Activated CD4-positive, CD25-positive, alpha-beta regulatory T cell treated with anti-CD3 and anti-CD28 coated beads, Interleukin-2, amount 50 U/mL, for 16 hours (primary cell): ENCODE results near the gene CADM1.

Source experiments
- DNase-seq: peaks from one replicate; pipeline ENCODE4 v3.0.0-alpha.2; 2020; ENCODE audit warnings: low read depth, low spot score

The CADM1 gene

DNA sequence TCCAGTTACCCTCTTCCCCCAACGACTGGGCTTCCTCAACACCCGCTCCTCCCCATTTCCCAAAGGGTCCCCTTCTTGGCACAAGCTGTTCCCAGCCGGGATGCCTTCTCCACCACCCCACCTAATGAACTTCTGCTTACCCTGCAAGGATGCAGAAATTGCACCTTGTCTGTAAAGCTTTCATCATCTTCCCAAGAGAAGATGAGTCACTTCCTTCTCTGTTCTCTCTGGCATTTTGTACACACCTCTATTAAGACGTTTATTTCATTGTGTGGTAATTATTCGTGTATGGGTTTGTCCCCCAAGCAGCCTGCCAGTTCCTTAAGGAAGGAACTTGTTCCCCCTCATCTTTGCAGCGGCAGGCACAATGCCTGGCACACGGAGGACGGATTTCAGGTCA, 351.1 kb downstream of the CADM1 start:
- DNase-seq = no peak

DNA sequence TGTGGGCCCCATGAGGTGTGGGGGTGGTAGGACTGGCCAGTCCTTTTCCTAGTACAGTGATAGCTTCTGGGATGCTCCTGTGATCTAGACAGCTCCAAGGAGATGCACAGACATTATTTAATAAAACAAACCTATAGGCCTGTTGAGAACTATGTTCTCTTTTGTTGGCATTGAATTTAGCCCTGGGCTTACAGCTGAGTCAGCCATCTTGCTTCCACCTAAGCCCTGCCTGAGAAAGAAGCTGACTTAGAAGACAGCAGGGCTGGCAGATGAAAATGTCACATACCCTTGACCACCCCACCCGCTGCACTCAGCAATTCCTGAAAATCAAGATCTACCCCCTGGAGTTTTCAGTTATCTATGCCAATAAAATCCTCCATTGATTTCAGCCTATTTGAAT, 353.2 kb downstream of the CADM1 start:
- no peak for DNase-seq

DNA sequence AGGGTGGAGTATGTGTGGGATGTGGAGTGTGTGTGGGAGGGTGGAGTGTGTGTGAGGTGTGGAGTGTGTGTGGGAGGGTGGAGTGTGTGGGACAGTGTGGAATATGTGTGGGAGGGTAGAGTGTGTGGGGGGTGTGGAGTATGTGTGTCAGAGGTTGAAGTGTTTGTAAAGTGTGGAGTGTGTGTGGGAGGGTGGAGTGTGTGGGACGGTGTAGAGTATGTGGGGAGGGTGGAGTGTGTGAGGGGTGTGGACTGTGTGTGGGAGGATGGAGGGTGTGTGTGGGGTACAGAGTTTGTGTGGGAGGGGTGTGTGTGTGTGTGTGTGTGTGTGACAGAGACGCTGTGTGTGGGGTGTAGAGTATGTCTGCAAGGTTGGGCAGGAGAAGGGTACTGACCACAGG, 355.5 kb downstream of the CADM1 start:
- DNase-seq = no peak

DNA sequence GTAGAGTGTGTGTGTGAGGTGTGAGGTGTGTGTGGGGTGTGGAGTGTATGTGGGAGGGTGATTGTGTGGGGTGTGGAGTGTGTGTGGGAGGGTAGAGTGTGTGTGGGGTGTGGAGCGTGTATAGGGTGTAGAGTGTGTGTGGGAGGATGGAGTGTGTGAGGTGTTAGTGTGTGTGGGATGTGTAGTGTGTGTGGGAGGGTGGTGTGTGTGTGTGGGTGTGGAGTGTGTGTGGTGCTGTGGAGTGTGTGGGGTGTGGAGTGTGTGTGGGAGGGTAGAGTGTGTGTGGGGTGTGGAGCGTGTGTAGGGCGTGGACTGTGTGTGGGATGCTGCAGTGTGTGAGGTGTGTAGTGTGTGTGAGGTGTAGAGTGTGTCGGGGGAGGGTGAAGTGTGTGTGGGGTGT, 356.1 kb downstream of the CADM1 start:
- no peak for DNase-seq

DNA sequence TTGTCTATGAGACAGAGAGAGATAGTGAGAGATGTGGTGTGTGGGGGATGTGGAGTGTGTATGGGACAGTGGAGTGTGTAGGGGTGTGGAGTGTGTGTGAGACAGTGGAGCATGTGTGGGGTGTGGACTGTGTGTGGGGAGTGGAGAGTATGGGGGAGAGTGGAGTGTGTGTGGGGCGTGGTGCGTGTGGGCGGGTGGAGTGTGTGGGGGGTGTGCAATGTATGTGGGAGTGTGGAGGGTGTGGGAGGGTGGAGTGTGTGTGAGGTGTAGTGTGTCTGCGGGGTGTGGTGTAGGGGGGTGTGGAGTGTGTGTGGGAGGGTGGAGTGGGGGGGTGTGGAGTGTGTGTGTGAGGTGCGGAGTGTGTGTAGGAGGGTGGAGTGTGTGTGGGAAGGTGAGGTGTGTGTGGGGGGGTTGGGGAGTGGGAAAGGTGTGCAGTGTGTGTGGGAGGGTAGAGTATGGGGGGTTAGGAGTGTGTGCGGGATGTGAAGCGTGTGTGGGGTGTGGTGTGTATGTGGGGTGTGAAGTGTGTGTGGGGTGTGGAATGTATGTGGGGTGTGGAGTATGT, 356.9 kb downstream of the CADM1 start:
- no peak for DNase-seq

DNA sequence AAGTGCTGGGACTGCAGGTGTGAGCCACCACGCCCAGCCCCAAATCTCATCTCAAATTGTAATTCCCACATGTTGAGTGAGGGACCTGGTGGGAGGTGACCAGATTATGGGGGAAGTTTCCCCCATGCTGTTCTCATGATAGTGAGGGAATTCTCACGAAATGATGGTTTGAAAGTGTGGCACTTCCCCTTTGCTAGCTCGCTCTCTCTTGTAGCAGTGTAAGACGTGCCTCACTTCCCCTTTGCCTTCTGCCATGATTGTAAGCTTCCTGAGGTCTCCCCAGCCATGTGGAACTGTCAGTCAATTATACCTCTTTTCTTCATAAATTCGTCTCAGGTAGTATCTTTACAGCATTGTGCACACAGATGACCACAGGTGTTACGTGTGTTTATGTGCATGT, 357.8 kb downstream of the CADM1 start:
- no peak for DNase-seq

DNA sequence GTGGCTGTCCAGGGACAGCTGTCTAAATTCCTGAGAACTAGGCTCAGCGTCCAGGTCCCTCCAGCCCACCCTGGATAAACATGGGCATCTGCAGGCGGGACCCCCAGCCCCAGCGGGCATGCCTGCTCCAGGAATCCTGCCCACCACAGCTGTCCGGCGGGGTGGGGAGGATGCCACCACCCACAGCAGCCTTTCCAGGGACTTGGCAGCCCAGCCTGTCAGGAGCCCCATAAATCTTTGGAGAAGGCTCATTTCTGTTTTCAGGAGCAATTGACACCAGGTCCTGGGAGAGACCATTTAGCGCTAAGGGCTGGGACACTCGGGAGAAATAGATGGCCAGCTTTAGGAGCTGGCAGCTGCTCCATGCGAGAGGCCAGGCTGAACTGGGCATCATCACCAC, 358.9 kb downstream of the CADM1 start:
- no peak for DNase-seq

DNA sequence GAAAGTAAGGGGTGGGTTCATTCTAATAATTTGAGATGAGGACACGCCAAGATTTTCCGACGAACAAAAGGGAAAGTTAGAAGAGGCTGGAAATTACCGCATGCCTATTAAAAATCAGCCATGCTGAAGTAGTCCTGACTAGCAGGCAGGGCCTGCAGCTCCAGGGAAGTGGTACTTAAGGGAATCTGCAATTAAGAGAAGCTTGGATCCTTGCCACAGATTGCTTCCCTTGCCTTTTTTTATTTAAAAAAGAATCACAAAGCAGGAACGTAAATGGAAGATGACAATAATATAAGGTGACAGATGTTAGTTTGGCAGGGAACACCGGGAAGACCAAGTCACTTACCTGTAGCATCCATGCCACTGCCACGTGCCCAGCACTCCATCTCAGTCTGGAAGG, 359.3 kb downstream of the CADM1 start:
- no peak for DNase-seq

DNA sequence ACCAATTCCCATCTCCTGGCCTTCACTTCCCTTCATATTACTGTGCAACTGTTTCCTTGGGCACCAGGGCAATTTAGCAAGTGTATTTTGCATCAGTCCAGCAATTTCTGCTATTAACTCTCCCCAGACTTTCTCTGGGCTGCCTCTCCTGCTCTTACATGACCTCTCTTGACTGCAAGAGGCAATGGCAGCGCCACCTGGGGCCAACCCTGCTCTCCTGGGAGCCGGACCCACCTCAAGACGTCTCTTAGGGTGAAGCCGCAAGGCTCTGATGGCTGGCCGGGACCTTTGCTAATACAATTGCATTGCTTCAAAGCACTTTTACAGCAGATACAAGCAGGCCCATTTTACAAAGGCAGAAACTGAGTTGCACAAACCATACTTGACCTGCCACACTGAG, 360.2 kb downstream of the CADM1 start:
- DNase-seq = no peak

DNA sequence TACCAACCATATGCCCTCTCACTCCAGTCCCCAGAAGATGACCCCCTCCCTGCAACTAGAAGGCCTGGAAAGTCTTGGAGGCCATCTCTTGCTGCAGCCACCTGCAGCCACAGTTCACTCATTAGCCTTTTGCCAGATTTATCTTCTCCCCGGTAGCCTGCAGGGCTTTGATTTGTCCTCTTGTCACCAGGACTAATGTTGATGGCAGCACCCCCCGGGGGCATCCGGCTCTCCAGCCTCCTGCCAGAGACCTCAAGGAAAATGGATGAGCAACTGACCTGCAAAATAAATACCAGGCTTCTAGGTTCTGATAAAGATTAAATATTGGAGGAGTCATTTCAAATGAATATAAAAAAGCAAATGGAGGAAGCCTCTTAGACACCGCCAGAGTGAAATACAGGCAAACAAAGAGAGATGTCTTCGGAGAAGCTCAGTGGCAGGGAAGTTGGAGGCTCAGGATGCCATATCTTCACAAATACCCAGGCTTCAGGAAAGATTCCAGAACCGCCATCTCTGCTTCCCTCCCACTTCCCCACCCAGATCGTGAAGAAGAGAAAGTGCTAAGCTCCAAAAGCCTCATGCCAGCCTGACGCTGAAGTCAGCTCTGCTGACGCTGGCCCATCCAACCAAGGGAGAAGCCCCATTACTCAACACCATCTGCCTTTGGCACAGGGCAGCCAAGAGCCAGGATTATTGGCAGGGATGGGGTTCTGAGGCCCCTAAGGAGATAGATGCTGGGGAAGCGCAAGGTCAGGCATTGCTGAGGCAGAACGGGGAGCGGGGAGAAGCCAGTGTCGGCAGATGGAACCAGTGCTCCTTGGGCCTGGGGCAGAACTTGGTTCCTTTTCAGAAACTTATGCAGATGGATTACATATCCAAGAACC, 362.7 kb downstream of the CADM1 start:
- no peak for DNase-seq

DNA sequence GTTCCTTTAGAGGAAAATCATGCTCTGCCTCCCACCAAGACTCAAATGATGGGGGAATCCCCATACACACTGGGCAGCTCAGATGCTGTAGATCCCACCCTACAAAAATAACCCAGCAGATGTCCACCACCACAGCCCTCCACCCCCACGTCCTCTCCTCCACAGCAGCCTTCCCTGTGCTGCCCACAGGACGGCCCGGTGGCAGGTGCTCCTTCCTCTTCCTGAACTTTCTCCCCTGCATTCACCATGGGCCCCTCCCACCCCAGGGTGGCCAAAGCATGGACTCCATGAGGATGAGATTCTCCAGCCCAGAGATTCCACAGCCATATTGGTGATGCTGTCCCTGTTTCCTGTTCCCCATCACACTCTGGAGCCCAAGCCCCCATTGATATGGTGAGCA, 368.3 kb downstream of the CADM1 start:
- no peak for DNase-seq

DNA sequence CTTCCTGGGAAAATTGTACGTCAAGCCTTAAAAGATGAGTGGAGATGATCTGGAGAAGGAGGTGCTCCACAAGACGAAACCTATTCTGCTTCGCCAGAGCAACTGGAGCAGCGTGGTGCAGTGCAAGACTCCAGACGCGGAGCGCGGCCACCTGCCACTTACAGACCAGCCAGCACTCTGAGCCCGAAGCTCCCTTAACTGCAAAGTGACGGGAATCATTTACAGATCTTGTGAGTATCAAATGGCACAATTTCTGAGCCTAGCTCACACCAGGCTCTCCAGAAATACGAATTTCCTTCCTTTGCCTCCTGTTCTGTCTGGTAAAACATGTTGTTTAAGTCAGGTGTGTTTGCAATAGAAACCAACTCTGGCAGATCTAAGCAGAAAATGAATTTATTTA, 369.3 kb downstream of the CADM1 start:
- DNase-seq = no peak

DNA sequence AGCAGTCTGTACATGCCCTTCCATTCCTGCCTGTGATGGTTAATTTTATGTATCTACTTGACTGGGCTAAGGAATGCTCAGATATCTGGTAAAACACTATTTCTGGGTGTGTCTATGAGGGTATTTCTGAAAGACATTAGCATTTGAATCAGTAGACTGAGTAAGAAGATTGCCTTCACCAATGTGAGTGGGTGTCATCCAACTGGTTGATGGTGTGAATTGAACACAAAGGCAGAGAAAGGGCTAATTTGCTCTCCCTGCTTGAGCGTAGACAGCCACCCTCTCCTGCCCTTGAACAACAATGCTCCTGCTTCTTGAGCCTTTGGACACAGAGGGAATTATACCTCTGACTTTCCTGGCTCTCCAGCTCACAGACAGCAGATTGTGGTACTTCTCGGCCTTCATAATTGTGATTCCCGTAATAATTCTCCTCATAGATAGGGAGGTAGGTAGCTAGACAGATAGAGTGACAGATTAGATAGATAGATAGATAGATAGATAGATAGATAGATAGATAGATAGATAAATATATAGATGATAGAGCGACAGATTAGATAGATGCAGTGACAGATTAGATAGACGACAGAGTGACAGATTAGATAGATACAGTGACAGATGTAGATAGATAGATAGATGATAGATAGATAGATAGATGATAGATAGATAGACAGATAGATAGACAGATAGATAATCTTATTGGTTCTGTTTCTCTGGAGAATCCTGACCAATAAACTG, 370.6 kb downstream of the CADM1 start:
- DNase-seq = no peak

DNA sequence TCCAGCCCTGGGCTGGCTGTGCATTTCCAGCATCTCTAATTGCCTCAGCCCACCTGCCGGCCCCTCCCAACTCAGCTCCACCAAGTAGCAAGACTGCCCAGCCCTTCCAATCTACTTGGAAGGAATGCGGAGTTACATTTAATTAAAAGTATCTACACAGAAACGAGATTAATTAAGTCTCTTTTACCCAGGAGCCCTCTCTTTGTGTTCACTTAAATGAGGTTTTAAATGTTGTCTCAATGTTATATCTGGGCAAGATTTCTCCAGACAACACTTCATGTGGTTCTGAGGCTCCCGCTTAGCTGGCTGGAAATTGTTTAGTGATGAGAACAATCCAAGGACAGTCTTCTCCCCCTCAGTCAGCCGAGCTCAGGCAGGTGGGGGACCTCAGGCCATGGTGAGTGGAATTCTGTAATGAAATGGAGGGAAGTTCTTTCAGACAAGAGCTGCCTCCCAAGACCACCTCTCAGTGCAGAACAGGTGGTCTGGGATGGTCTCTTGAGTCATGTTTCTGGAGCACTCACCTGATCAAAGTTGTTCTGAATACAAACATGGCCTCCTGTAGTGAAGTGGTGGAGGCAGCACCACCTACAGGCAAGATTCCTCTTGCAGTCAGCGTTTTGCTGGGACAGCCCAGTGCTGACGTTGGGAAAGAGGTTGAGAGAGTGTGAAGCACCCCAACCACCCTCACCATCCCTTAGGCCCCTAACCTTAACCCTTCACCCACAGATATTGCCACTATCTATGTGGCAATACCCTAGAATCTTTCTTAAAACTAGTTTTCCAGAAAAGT, 371.6 kb downstream of the CADM1 start:
- DNase-seq = no peak

DNA sequence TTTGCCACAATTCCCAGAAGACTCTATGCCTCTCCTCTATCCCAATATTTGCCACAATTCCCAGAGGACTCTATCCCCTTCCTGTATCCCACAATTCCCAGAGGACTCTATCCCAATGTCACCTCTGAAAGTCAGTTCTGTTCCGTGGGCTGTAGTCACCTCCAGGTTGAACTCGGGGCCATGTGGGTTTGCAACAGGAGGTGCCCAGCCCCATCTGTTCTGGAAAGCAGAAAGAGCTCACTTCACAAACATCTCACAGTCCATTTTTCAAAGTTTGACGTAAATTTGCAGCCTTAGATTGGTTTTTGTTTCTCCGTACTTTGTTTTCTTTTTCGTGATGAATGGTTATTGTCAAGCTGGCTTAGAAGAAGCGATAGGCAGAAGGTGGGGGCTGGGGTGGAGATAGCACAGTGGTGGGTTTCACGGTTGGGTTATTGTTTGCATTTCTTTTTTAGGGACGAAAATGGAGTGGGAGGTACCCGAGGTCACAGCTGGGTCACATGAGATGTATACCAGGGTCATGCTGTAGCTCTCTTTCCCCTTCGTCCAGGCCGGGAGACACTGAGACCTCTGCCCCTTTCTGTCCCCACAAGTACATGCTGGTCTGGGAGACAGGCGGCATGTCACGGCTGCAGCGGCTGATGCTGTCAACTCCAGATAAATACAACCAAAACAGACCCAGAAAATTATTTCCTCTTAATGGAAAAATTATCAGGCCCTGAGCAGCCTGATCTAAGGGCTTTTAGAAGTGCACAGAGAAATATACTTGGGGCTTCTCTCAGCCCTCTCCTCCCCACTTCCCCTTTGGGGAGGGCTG, 374.5 kb downstream of the CADM1 start:
- DNase-seq = no peak

DNA sequence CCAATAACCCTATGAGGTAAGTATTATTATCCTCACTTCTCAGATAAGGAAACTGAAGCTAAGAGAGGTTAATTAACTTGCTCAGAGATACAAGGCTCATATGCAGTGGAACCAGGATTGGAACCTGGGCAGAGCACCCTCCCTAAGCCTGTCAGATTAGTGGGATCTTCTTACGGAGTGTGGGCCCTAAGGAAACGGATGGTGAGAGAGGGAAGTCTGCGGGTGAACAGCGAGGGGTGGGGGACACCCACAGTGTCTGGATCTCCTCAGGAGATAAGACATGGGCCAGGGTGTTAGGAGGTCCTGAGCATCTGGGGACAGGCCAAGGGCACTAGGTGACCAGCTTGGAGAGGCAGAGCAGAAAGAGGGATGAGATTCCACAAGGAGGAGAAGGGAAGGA, 376.0 kb downstream of the CADM1 start:
- no peak for DNase-seq

DNA sequence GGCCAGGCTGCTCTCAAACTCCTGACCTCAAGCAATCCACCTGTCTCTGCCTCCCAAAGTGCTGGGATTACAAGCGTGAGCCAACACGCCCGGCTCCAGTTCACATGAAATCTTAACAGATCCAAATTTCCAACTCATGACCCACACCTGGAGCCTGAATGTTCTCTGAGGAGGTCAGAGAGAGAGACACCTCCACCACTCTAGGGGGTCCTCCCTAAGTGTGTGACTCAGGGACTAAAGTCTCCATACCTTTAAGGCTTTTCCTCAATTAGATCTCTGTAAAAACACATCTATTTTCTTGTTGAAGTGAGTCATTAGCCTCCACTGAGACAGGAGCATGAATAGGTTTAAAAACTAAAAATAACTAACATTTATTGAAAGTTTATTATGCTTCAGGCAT, 376.4 kb downstream of the CADM1 start:
- no peak for DNase-seq

DNA sequence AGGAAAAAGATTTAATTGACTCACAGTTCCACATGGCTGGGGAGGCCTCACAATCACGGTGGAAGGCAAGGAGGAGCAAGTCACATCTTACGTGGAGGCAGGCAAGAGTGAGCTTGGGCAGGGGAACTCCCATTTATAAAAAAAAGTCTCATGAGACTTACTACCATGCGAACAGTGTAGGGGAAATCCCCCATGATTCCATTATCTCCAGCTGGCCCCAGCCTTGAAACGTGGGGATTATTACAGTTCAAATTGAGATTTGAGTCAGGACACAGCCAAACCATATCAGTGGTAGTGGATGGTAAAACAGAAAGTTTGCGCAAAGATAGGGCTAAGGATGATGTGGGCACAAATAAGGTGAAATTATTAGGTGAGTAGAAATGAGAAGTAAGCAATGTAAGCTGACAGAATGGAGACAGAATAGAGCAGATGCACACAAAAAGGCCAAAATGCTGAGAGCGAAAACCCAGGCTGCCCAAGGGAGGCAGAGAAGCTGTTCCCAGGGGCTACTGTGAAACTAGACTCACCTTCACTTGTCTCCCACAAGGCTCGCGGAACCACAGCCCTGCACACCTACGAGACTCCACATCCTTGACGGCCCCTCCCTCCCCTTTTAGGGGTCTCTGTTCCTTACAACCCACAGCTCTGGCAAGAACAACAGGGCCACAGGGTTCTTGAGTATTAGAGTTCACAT, 377.6 kb downstream of the CADM1 start:
- DNase-seq = no peak

DNA sequence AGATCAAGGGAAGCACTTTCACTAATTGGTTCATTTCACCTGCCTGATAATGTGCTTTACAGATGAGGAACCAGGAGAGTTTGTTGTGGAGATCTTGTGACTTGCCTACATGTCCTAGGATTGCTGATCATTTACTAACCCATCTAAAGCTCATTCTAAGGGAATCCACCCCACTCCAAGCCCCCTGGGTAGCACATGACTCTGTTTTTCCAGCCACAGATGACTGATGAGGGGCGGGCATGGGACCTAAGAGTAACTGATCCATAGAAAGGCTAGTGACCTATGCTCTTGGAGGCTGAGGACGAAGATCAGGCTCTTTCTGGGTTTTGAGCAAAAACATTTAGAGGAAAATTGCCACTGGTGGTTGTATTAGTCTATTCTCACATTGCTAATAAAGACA, 378.1 kb downstream of the CADM1 start:
- DNase-seq = no peak

DNA sequence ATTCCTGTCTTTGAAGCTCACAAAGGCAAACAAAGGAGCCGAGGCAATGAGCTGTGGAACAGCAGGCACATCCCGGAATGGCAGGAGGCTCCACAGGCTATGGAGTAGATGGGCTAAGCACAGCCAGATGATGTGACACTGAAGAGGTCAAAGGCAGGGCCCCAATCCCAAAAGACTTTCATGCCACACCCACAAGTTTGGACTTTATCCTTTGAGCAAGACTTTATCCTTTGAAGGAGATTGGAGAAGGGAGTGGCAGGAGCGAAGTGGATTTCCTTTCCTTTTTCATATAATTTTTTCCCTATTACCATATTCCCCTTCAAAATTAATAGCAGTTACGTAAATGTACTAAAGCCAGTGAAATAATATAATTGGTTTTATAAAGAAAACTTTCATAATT, 379.4 kb downstream of the CADM1 start:
- DNase-seq = no peak

DNA sequence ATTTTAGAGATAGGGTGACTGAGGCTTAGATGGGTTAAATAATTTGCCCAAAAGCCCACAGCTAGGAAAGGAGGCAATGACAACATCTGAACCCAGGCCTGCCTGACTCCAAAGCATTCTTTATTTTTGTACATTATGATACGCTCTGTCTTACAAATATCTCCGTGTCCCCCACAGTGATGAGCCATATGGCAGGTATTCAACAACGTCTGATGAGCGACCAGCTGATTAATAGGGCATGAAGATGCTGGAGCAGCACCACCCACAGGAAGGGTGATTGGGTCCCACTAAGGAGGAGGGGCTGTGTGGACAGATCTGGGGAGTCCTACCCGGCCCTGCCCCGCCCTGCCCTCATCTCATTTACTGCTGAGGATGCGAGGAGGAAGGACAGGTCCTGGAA, 380.6 kb downstream of the CADM1 start:
- DNase-seq = no peak
